HG03039 (cell line): Measurements from ENCODE around the gene BICDL2.
A peak's percentile ranks its signal among the peaks of the same experiment; 100 is the strongest.

ENCODE experiments used
- ATAC-seq: cut with Tn5 transposase; IDR thresholded peaks from one replicate; pipeline ENCODE4 v1.9.1; 2021; ENCODE audit warnings: mild to moderate bottlenecking, moderate library complexity; ENCODE audit not compliant: unreplicated experiment

The BICDL2 gene

GRCh38 chr16:3026609-3027488 lies 9.9 kb downstream of the BICDL2 start:
- ATAC-seq = no peak

GRCh38 chr16:3026003-3026378 lies 10.8 kb downstream of the BICDL2 start:
- ATAC-seq = no peak

GRCh38 chr16:3025032-3026002 lies 11.4 kb downstream of the BICDL2 start:
- no peak for ATAC-seq

- peak; percentile 57 for ATAC-seq
These were observed 12.9 kb downstream of the BICDL2 start, which contains the start of the genes HCFC1R1 and THOC6 for GRCh38 chr16:3023669-3024478. HCFC1R1 (minus strand) TSS chr16:3023942; CDS start chr16:3023941, 1 bp downstream. THOC6 (plus strand) TSS chr16:3024035; CDS start chr16:3024327, 292 bp downstream.

- no peak for ATAC-seq
These were observed 13.4 kb downstream of the BICDL2 start for GRCh38 chr16:3023415-3023668.

GRCh38 chr16:3022684-3023414 lies 13.9 kb downstream of the BICDL2 start:
- ATAC-seq = no peak

GRCh38 chr16:3022208-3022683 lies 14.5 kb downstream of the BICDL2 start:
- ATAC-seq = no peak

GRCh38 chr16:3021449-3022207 lies 15.1 kb downstream of the BICDL2 start:
- no peak for ATAC-seq

GRCh38 chr16:3020604-3021448 lies 15.9 kb downstream of the BICDL2 start:
- ATAC-seq = no peak

GRCh38 chr16:3020247-3020603 lies 16.5 kb downstream of the BICDL2 start, which contains the start of gene TNFRSF12A:
TNFRSF12A (plus strand) TSS chr16:3020368; CDS start chr16:3020398, 30 bp downstream.
- ATAC-seq = no peak

GRCh38 chr16:3019594-3020246 lies 17.0 kb downstream of the BICDL2 start:
- no peak for ATAC-seq

- ATAC-seq = no peak
These were observed 18.8 kb downstream of the BICDL2 start, which contains the start of gene CLDN6 for GRCh38 chr16:3017794-3018506. CLDN6 (minus strand) TSS chr16:3018183; CDS start chr16:3016021, 2,162 bp downstream.

- no peak for ATAC-seq
These were observed 19.4 kb downstream of the BICDL2 start for GRCh38 chr16:3017344-3017743.

GRCh38 chr16:3015865-3016521 lies 20.8 kb downstream of the BICDL2 start:
- ATAC-seq = no peak

GRCh38 chr16:3014971-3015370 lies 21.8 kb downstream of the BICDL2 start:
- no peak for ATAC-seq

- no peak for ATAC-seq
These were observed 22.6 kb downstream of the BICDL2 start for GRCh38 chr16:3013998-3014690.
